GM19372 (cell line): Measurements from ENCODE around the gene STT3A.

Experiments used
- ATAC-seq: cut with Tn5 transposase; IDR thresholded peaks from one replicate; pipeline ENCODE4 v1.9.1; 2021; ENCODE audit warnings: mild to moderate bottlenecking, low read depth, moderate library complexity; ENCODE audit not compliant: unreplicated experiment

Gene STT3A

GRCh38 chr11:125649465-125650166, 57.0 kb downstream of the STT3A start:
- no peak for ATAC-seq

GRCh38 chr11:125662689-125663088, 70.0 kb downstream of the STT3A start:
- ATAC-seq = no peak

- no peak for ATAC-seq
These were observed 71.3 kb downstream of the STT3A start for GRCh38 chr11:125663910-125664309.

- ATAC-seq = no peak
These were observed 74.5 kb downstream of the STT3A start for GRCh38 chr11:125667151-125667550.

GRCh38 chr11:125670172-125670571, 77.5 kb downstream of the STT3A start:
- ATAC-seq = no peak

GRCh38 chr11:125671561-125671960, 78.9 kb downstream of the STT3A start:
- no peak for ATAC-seq
